Suprapubic skin (tissue), 4 donors: ENCODE measurements around the gene RPL34. TPM values are rescaled to one million over a fixed set of nuclear protein-coding genes. Genes with fewer than 3 reads are reported as not detected.

Experiments
- DNase-seq, 2 donors: peaks; one replicate each; pipeline ENCODE4 v3.0.0-alpha.2; 2019; ENCODE audit warnings: low spot score in 2 of 2
- H3K27ac ChIP-seq: fragments of 200-600 bp; sonication (generic); one replicate; pipeline ENCODE4 v1.5.1; 2019
- H3K27me3 ChIP-seq: fragments of 200-600 bp; sonication (generic); one replicate; pipeline ENCODE4 v1.5.1; 2019
- H3K36me3 ChIP-seq: fragments of 200-600 bp; sonication (generic); one replicate; pipeline ENCODE4 v1.5.1; 2019
- H3K4me1 ChIP-seq: fragments of 200-600 bp; sonication (generic); one replicate; pipeline ENCODE4 v1.5.1; 2019
- H3K4me3 ChIP-seq: fragments of 200-600 bp; sonication (generic); one replicate; pipeline ENCODE4 v1.5.1; 2019; ENCODE audit warnings: mild to moderate bottlenecking
- H3K9me3 ChIP-seq: fragments of 200-600 bp; sonication (generic); one replicate; pipeline ENCODE4 v1.5.1; 2019
- EP300 ChIP-seq: sonication (generic); formaldehyde crosslinking; IDR thresholded peaks from one replicate; pipeline ENCODE4 v1.6.1; 2017; ENCODE audit warnings: antibody characterized with exemption
- POLR2A ChIP-seq, 2 donors: fragments of 450-650 bp; IDR thresholded peaks; one replicate each; pipeline ENCODE4 v1.6.1; 2017; ENCODE audit warnings: antibody characterized with exemption in 2 of 2, mild to moderate bottlenecking in 2 of 2, moderate library complexity in 2 of 2
- POLR2AphosphoS5 ChIP-seq, 3 donors: sonication (generic); formaldehyde crosslinking; IDR thresholded peaks; one replicate each; pipeline ENCODE4 v1.6.1; 2017; ENCODE audit warnings: antibody characterized with exemption in 3 of 3
- WGBS: methylation state at CpG from one replicate; pipeline ENCODE4 v1.1.5; 2018; 5-methylcytosine and 5-hydroxymethylcytosine counted together
- total RNA-seq, 4 donors: library from RNA; depleted of rRNA; stranded (reverse); fragments of >200 nt; gene quantifications; one replicate each; pipeline ENCODE4 v1.1.0, GENCODE V29; 2016
- TF ChIP-seq, protein P1 (sequence below), 2 donors: fragments of 200-600 bp in 1 of 2; fragments of 450-650 bp in 1 of 2; sonication (generic) in 1 of 2; IDR thresholded peaks; one replicate each; pipeline ENCODE4 v1.5.1; 2016 to 2019; ENCODE audit warnings: antibody characterized with exemption in 2 of 2, mild to moderate bottlenecking in 1 of 2, moderate library complexity in 1 of 2

The RPL34 gene
- total RNA-seq, 4 donors from 2014 or later, result 704 to 1,066 (median 979) TPM

DNA sequence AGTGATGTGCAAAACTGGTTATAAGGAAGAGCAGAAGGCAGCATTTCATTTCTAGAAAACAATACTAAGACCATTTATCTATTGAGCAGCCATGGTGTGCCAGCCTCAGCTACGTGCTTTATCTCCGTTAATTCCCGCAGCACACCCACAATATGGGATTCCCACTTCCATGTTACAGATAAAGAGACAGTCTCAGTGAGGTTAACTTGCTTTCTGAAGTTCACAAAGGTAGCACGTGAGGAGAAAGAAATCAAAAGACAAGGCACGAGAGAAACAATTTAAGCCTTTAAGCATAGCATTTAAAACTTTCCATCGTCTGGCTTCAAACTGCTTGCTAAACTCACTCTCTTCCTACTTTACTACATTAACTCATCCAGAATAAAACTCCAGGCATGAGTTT, 8.0 kb upstream of the RPL34 start:
- DNase-seq, result no peak
- Histone ChIP-seq H3K27ac (no peak overlapping the region), H3K36me3 (no peaks in the 10 kb centered on the region), H3K9me3 (no peaks in the 10 kb centered on the region), H3K4me1 (no peaks in the 10 kb centered on the region), H3K4me3 (no peak overlapping the region), H3K27me3 (no peaks in the 10 kb centered on the region)
- WGBS, result 67% methylated on average over 6 of the region's 6 CpGs
- TF ChIP-seq, protein P1, sequence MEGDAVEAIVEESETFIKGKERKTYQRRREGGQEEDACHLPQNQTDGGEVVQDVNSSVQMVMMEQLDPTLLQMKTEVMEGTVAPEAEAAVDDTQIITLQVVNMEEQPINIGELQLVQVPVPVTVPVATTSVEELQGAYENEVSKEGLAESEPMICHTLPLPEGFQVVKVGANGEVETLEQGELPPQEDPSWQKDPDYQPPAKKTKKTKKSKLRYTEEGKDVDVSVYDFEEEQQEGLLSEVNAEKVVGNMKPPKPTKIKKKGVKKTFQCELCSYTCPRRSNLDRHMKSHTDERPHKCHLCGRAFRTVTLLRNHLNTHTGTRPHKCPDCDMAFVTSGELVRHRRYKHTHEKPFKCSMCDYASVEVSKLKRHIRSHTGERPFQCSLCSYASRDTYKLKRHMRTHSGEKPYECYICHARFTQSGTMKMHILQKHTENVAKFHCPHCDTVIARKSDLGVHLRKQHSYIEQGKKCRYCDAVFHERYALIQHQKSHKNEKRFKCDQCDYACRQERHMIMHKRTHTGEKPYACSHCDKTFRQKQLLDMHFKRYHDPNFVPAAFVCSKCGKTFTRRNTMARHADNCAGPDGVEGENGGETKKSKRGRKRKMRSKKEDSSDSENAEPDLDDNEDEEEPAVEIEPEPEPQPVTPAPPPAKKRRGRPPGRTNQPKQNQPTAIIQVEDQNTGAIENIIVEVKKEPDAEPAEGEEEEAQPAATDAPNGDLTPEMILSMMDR (IDR thresholded peaks at IDR 0.05), result no peak
- TF ChIP-seq POLR2AphosphoS5 (IDR thresholded peaks at IDR 0.05), result no peak
- TF ChIP-seq POLR2A (IDR thresholded peaks at IDR 0.05), result no peak

DNA sequence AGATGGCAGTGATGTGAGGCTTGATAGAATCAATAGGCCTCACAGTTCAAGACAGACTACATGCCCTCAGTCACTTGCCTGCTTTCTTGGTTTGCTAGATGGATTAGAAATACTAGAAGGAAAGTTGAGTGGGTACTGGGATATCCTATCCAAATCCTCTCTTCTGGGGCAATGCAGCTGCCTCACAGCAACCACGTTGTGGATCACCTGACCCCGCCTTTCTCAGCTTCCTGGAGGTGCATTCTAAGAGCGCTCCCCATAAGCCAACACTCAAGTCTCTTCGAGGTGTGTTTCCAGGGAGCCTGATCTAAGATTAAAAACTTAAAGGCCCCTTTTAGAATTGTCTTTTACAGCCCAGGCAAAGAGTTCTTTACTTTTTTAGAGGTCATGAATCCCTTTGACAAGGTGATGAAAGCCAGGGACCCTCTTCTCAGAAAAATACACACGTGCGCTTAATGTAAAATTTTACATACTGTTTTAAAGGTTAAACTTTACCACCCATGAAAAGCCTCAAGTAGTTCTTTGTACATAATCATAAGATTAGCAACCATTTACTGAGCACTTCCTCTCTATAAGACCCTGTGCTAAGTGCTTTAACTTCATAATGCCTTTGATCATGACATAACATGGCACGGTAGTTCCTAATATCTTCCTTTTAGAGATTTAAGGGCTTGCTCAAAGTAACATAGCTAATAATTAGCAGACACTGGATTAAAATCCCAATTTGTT, 840 bp upstream of the RPL34 start:
- WGBS, result 75% methylated on average over 7 of the region's 7 CpGs
- no peaks in the 10 kb centered on the region for H3K9me3 ChIP-seq
- peaks cover 35% of the 10 kb centered on the region for H3K4me1 ChIP-seq
- no peaks in the 10 kb centered on the region for H3K27me3 ChIP-seq
- TF ChIP-seq EP300 (no peak), POLR2A (IDR thresholded peaks at IDR 0.05) (no peak), POLR2AphosphoS5 (IDR thresholded peaks at IDR 0.05) (no peak)
- TF ChIP-seq, protein P1 (IDR thresholded peaks at IDR 0.05), result no peak
- peak overlapping the region; percentile 77 for H3K4me3 ChIP-seq
- H3K27ac ChIP-seq, result peak overlapping the region; percentile 59
- H3K36me3 ChIP-seq, result peaks cover 26% of the 10 kb centered on the region
- DNase-seq, result no peak

DNA sequence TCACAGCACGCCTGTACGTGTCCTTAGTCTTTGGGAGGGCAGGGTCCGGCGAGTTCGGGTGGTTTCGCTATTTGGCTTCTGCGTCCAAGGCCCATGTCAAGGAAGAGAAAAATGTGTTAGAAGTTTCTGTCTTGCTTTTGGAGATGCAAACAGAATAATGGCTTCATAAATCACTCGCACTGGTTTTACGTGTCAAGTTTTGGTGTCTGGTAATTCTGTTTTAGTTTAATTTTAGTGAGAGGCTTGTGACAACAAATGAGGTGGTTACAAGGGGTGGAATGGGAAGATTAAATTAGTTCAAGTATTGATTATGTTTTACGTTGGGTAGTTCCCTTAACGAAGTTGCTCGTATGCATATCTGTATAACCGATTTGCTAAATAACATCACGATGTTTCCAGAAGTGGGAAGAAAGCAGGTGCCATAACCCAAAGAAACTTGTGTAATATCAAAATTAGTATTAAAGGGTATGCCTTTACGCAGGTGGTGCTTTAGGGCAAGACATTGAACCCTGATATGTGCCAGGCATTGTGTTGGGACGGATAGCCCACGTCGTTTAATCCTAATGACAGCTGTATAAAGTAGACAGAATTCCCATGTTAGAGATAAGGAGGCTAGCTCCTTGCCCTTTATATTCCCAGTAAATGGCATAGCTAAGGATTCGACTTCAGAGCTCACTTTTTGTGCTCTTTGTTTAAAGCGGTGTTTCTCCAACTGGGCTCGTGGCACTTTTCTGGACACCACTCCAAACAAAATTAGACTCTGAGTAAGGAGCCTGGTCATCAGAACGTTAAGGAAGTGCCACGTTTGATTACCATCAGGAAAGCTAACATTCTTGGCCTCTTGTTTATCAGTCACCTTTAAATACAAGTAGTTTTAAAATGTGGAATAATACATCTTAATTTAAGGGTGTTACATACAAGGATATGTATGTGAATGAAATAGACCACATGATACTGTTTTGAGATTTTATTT, 843 bp downstream of the RPL34 start:
- Histone ChIP-seq H3K4me3 (peak overlapping the region; percentile 77), H3K27me3 (no peaks in the 10 kb centered on the region), H3K4me1 (peaks cover 35% of the 10 kb centered on the region), H3K36me3 (peaks cover 43% of the 10 kb centered on the region), H3K27ac (peak overlapping the region; percentile 88), H3K9me3 (no peaks in the 10 kb centered on the region)
- no peak for DNase-seq
- no peak for TF ChIP-seq POLR2A (IDR thresholded peaks at IDR 0.05)
- TF ChIP-seq POLR2AphosphoS5 (IDR thresholded peaks at IDR 0.05), result no peak
- TF ChIP-seq, protein P1 (IDR thresholded peaks at IDR 0.05), result no peak
- no peak for TF ChIP-seq EP300
- WGBS, result 12% methylated on average over 23 of the region's 23 CpGs

DNA sequence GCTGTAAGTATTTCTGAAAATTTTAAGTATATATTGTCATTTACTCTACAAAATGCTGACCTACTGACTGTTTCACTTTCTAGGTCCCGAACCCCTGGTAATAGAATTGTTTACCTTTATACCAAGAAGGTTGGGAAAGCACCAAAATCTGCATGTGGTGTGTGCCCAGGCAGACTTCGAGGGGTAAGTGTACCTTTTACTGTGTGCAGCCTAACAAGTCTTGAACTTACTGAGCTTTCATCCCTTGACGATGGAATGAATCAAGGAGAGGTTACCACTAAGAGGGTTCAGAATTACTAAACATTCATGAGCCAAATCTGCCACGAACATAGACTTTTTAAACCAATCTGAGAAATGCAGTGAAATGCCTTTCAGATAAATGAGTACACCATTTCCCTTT, 1.6 kb downstream of the RPL34 start:
- DNase-seq, result no peak
- Histone ChIP-seq H3K27ac (no peak overlapping the region), H3K9me3 (no peaks in the 10 kb centered on the region), H3K4me1 (peaks cover 35% of the 10 kb centered on the region), H3K27me3 (no peaks in the 10 kb centered on the region), H3K4me3 (peak overlapping the region; percentile 77), H3K36me3 (peaks cover 51% of the 10 kb centered on the region)
- 89% methylated on average over 4 of the region's 4 CpGs for WGBS
- TF ChIP-seq POLR2A (IDR thresholded peaks at IDR 0.05), result no peak
- no peak for TF ChIP-seq POLR2AphosphoS5 (IDR thresholded peaks at IDR 0.05)
- TF ChIP-seq, protein P1 (IDR thresholded peaks at IDR 0.05), result no peak
- TF ChIP-seq EP300, result no peak

- Histone ChIP-seq H3K27me3 (no peaks in the 10 kb centered on the region), H3K4me1 (peaks cover 35% of the 10 kb centered on the region), H3K4me3 (no peak overlapping the region), H3K27ac (no peak overlapping the region), H3K36me3 (peaks cover 59% of the 10 kb centered on the region), H3K9me3 (no peaks in the 10 kb centered on the region)
- no peak for DNase-seq
- TF ChIP-seq POLR2AphosphoS5 (IDR thresholded peaks at IDR 0.05) (no peak), POLR2A (IDR thresholded peaks at IDR 0.05) (no peak), EP300 (no peak)
- TF ChIP-seq, protein P1 (IDR thresholded peaks at IDR 0.05), result no peak
- WGBS, result 90% methylated on average over 5 of the region's 5 CpGs
Measured at GRCh38 chr4:108622828-108623227, 2.5 kb downstream of the RPL34 start.
